ENCODE measurements around the gene MANEA.
"Not testable (repeated sequence)": the region's sequence is repeated elsewhere in the genome, so short reads cannot be mapped to it uniquely, and the experiment has no call there.

Gene MANEA

GRCh38 chr6:95581073-95581472 lies 3.7 kb downstream of the MANEA start:
- TF ChIP-seq, protein P1, sequence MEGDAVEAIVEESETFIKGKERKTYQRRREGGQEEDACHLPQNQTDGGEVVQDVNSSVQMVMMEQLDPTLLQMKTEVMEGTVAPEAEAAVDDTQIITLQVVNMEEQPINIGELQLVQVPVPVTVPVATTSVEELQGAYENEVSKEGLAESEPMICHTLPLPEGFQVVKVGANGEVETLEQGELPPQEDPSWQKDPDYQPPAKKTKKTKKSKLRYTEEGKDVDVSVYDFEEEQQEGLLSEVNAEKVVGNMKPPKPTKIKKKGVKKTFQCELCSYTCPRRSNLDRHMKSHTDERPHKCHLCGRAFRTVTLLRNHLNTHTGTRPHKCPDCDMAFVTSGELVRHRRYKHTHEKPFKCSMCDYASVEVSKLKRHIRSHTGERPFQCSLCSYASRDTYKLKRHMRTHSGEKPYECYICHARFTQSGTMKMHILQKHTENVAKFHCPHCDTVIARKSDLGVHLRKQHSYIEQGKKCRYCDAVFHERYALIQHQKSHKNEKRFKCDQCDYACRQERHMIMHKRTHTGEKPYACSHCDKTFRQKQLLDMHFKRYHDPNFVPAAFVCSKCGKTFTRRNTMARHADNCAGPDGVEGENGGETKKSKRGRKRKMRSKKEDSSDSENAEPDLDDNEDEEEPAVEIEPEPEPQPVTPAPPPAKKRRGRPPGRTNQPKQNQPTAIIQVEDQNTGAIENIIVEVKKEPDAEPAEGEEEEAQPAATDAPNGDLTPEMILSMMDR (IDR thresholded peaks at IDR 0.05; ENCODE audit: borderline replicate concordance, control extremely low read depth, extremely low read depth, insufficient read depth, missing control alignments), result no peak
- no peak for DNase-seq (ENCODE audit: low spot score)
- in situ Hi-C loops (cut with MboI; ENCODE audit: low sequenced_read_pairs, unreplicated experiment), result no loop called here

GRCh38 chr6:95584226-95584625 lies 6.9 kb downstream of the MANEA start:
- in situ Hi-C loops (cut with MboI; ENCODE audit: low sequenced_read_pairs, unreplicated experiment); DNase-seq (ENCODE audit: low spot score): not testable (repeated sequence)

GRCh38 chr6:95587989-95588388 lies 10.7 kb downstream of the MANEA start:
- in situ Hi-C loops (cut with MboI; ENCODE audit: low sequenced_read_pairs, unreplicated experiment), result no loop called here
- TF ChIP-seq, protein P1 (IDR thresholded peaks at IDR 0.05; ENCODE audit: borderline replicate concordance, control extremely low read depth, extremely low read depth, insufficient read depth, missing control alignments), result no peak
- no peak for DNase-seq (ENCODE audit: low spot score)

- TF ChIP-seq, protein P1 (IDR thresholded peaks at IDR 0.05; ENCODE audit: borderline replicate concordance, control extremely low read depth, extremely low read depth, insufficient read depth, missing control alignments), result no peak
- in situ Hi-C loops (cut with MboI; ENCODE audit: low sequenced_read_pairs, unreplicated experiment), result no loop called here
- DNase-seq (ENCODE audit: low spot score), result no peak
Observed at GRCh38 chr6:95589067-95589466, 11.7 kb downstream of the MANEA start.

DNA sequence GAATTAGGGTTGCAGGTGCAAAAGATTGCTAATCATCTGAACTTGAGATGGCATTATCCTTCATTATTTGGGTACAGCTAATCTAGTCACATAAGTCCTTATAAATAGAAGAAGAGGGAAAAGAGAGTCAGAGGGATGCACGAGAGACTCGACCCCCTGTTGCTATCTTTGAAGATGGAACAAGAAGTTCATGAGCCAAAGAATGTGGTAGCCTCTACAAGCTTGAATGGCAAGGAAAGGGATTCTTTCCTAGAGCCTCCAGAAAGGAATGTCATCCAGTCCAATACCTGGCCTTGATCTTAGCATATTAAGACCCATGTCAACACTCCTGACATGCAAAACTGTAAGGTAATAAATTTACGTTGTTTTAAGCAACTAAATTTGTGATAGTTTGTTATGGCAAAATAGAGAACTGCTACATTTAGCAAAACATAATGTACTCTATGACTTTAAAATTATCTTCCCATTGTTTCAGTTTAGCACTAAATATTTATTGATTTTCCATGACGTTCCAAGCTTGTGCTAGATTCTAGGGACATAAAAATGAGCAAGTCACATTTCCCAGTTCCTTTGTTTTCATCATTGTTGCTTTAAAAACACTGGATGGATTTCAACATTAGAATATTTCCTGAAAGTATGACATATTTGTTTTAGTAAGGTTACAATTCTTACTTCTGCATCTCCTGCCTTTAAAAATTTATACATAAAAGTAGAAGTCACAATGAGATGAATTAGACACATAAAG lies 12.7 kb downstream of the MANEA start:
- in situ Hi-C loops (cut with MboI; ENCODE audit: low sequenced_read_pairs, unreplicated experiment), result no loop called here
- TF ChIP-seq, protein P1 (IDR thresholded peaks at IDR 0.05; ENCODE audit: borderline replicate concordance, control extremely low read depth, extremely low read depth, insufficient read depth, missing control alignments), result no peak
- DNase-seq (ENCODE audit: low spot score), result no peak

- in situ Hi-C loops (cut with MboI; ENCODE audit: low sequenced_read_pairs, unreplicated experiment), result no loop called here
- TF ChIP-seq, protein P1 (IDR thresholded peaks at IDR 0.05; ENCODE audit: borderline replicate concordance, control extremely low read depth, extremely low read depth, insufficient read depth, missing control alignments), result no peak
- no peak for DNase-seq (ENCODE audit: low spot score)
Observed at GRCh38 chr6:95593025-95593424, 15.7 kb downstream of the MANEA start.

- no peak for DNase-seq (ENCODE audit: low spot score)
- TF ChIP-seq, protein P1 (IDR thresholded peaks at IDR 0.05; ENCODE audit: borderline replicate concordance, control extremely low read depth, extremely low read depth, insufficient read depth, missing control alignments), result no peak
- in situ Hi-C loops (cut with MboI; ENCODE audit: low sequenced_read_pairs, unreplicated experiment), result no loop called here
Observed at GRCh38 chr6:95596021-95596420, 18.7 kb downstream of the MANEA start.
